ENCODE data around the gene RSPH3. TPM values are rescaled to one million over a fixed set of nuclear protein-coding genes. Genes with fewer than 3 reads are reported as not detected.

Gene RSPH3
- total RNA-seq, 4 donors from 2014 or later = 1.2 to 9.5 (median 6.1) TPM

DNA sequence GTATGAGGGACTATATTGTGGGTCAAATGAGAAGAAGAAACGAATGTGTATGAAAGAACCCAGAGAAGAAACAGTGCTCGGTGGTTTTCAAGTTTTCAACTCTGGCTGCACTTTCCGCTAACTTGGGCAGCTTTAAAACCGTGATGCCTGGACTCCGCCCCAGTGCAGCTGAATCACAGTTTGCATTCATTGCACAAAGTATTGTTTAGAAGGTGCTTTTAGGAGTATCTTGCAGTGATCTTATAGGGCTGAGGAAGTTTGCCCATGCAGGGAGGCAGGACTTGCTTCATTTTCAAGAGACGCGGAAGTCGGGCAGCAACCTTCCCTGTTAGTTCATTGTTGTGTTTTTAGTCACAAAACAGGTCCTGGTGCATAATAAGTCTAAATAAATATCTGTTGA lies 52.7 kb downstream of the RSPH3 start:
- Histone ChIP-seq H3K36me3 (no peaks in the 10 kb centered on the region), H3K4me3 (no peak overlapping the region), H3K27ac (no peak overlapping the region), H3K4me1 (no peaks in the 10 kb centered on the region), H3K27me3 (no peaks in the 10 kb centered on the region), H3K9me3 (no peaks in the 10 kb centered on the region)
- no peak for DNase-seq
- TF ChIP-seq POLR2A (IDR thresholded peaks at IDR 0.05) = no peak
- TF ChIP-seq, protein P1, sequence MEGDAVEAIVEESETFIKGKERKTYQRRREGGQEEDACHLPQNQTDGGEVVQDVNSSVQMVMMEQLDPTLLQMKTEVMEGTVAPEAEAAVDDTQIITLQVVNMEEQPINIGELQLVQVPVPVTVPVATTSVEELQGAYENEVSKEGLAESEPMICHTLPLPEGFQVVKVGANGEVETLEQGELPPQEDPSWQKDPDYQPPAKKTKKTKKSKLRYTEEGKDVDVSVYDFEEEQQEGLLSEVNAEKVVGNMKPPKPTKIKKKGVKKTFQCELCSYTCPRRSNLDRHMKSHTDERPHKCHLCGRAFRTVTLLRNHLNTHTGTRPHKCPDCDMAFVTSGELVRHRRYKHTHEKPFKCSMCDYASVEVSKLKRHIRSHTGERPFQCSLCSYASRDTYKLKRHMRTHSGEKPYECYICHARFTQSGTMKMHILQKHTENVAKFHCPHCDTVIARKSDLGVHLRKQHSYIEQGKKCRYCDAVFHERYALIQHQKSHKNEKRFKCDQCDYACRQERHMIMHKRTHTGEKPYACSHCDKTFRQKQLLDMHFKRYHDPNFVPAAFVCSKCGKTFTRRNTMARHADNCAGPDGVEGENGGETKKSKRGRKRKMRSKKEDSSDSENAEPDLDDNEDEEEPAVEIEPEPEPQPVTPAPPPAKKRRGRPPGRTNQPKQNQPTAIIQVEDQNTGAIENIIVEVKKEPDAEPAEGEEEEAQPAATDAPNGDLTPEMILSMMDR (IDR thresholded peaks at IDR 0.05) = no peak
- intact Hi-C loops (cut with DNase I; ENCODE audit: low total_unique reads) = no loop called here

DNA sequence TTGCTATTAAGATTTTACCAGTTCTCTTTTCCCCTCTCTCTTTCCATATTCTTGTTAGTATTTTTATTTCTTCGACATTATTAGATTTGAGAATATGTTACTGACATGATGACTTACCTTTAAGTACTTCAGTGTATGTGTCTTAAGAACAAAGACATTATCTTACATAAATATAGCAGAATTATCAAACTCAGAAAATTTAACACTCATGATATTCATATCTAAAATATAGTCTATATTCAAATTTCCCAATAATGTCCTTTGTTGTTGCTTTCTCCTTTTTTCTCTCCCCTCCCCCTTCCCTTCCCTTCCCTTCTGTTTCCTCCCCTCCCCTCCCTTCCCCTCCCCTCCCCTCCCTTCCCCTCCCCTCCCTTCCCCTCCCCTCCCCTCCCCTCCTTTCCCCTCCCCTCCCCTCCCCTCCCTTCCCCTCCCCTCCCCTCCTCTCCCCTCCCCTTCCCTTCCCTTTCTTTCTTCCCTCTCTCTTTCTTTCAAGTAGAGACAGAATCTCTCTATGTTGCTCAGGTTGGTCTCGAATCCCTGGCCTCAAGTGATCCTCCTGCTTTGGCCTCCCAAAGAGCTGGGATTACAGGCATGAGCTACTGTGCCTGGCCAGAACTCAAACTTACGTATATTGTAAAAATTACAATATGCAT lies 56.5 kb downstream of the RSPH3 start:
- Histone ChIP-seq H3K27ac (no peak overlapping the region), H3K27me3 (no peaks in the 10 kb centered on the region), H3K4me3 (no peak overlapping the region), H3K9me3 (no peaks in the 10 kb centered on the region), H3K36me3 (no peaks in the 10 kb centered on the region), H3K4me1 (no peaks in the 10 kb centered on the region)
- no peak for DNase-seq
- TF ChIP-seq, protein P1 (IDR thresholded peaks at IDR 0.05) = no peak
- no peak for TF ChIP-seq POLR2A (IDR thresholded peaks at IDR 0.05)
- intact Hi-C loops (cut with DNase I; ENCODE audit: low total_unique reads) = no loop called here

DNA sequence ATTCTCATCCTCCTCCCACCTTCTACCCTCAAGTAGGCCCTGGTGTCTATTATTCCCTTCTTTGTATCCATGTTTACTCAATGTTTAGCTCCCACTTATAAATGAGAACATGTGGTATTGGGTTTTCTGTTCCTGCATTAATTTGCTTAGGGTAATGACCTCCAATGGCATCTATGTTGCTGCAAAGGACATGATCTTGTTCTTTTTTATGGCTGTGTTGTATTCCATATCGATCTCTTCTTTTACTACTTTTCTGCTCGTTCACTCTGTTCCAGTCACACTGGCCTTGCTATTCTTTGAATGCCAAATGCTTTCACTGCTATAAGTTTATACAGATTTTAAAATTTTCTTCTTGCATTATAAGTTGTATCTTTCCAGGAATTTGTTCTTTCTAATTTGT lies 57.7 kb downstream of the RSPH3 start:
- no peak for TF ChIP-seq POLR2A (IDR thresholded peaks at IDR 0.05)
- TF ChIP-seq, protein P1 (IDR thresholded peaks at IDR 0.05) = no peak
- Histone ChIP-seq H3K27ac (no peak overlapping the region), H3K4me3 (no peak overlapping the region), H3K27me3 (no peaks in the 10 kb centered on the region), H3K4me1 (no peaks in the 10 kb centered on the region), H3K9me3 (no peaks in the 10 kb centered on the region), H3K36me3 (no peaks in the 10 kb centered on the region)
- no peak for DNase-seq
- intact Hi-C loops (cut with DNase I; ENCODE audit: low total_unique reads) = no loop called here

DNA sequence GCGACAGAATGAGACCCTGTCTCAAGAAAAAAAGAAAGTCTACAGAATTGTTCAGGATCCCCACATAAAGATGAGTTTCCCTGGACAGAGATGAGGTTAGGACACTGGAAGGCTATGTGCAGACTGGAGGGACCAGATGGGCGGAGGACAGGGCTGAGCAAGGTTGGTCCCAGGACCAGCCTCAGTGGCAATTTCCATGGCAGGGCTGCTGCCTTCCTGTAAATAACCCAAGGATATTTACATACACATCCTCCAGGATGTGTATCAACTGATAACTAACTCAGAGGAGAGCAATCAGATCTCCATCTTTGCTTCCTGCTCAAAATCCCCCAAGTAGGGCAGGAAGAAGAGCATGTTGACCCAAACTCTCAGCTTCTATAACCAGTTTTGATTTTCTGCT lies 58.8 kb downstream of the RSPH3 start:
- TF ChIP-seq, protein P1 (IDR thresholded peaks at IDR 0.05) = no peak
- TF ChIP-seq POLR2A (IDR thresholded peaks at IDR 0.05) = no peak
- H3K27ac ChIP-seq = no peak overlapping the region
- intact Hi-C loops (cut with DNase I; ENCODE audit: low total_unique reads) = no loop called here

DNA sequence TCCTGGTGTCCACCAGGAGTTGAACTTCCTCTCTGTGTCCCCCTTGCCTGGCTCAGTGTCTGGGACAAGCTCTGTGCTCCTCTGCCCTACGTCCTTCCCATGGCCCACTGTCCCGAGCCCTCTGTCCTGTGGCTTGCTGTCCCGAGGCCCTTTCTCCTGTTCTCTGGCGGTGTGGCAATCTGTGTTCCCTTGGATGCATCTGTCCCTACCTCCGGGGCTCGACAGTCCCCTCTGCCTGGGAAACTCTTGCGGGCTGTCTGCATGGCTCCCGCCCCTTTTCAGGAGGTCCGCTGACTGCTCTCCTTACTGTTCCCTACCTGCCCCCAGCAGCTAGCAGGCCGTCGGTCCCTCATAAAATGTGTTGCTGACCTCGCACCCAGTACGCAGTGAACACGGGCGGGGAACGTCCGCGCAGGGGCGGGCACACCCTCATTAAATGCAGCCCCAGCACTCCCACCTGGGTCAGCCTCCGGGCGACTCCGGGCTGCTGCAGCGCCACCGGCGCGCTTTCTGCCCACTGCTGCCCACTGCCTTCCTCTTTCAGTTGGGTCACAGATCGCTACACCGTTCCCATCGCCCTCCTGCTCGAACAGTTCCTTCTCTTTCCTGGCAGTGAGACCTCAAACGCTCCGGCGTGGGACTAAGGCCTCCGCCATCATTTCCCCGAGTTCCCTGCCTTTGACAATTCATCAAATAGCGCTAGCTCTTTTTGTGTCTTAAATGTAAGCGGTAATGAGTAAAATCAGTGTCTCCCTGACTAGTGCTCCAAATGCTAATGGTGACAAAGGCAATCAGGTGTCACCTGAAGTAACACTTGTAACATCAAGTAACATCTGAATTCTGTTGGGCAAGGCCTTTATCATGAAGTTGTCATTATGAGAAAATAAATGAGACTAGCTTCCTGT lies 60.5 kb downstream of the RSPH3 start:
- Histone ChIP-seq H3K27me3 (no peaks in the 10 kb centered on the region), H3K36me3 (no peaks in the 10 kb centered on the region), H3K4me1 (no peaks in the 10 kb centered on the region), H3K27ac (no peak overlapping the region), H3K4me3 (no peak overlapping the region), H3K9me3 (no peaks in the 10 kb centered on the region)
- no peak for DNase-seq
- TF ChIP-seq, protein P1 (IDR thresholded peaks at IDR 0.05) = no peak
- TF ChIP-seq POLR2A (IDR thresholded peaks at IDR 0.05) = no peak
- intact Hi-C loops (cut with DNase I; ENCODE audit: low total_unique reads) = no loop called here

More for the DNA sequence above, 58.8 kb downstream of the RSPH3 start:
- Histone ChIP-seq H3K9me3 (no peaks in the 10 kb centered on the region), H3K36me3 (no peaks in the 10 kb centered on the region), H3K4me3 (no peak overlapping the region), H3K27me3 (no peaks in the 10 kb centered on the region), H3K4me1 (no peaks in the 10 kb centered on the region)
- DNase-seq = no peak

All from uterus (tissue), 4 donors.